GM12878 (cell line): Measurements from ENCODE around the gene MDFI. TPM values are rescaled to one million over a fixed set of nuclear protein-coding genes. Genes with fewer than 3 reads are reported as not detected.
A peak's percentile ranks its signal among the peaks of the same experiment; 100 is the strongest.

ENCODE experiments used
- CHD1 ChIP-seq: IDR thresholded peaks from 2 replicates; pipeline ENCODE4 v1.6.1; 2012; ENCODE audit warnings: low read depth, low read length, improper control_type of control experiment
- ESRRA ChIP-seq: IDR thresholded peaks from 2 replicates; pipeline ENCODE4 v1.6.1; 2012; ENCODE audit warnings: mild to moderate bottlenecking, low read length, improper control_type of control experiment
- GATAD2B ChIP-seq: fragments of 450-650 bp; conservative IDR thresholded peaks from 2 replicates; pipeline ENCODE4 v1.6.1; 2017; ENCODE audit warnings: low read depth, mild to moderate bottlenecking, moderate library complexity
- HDAC6 ChIP-seq: fragments of 200-600 bp; sonication (generic); IDR thresholded peaks from one replicate; pipeline ENCODE4 v1.8.0; 2017; ENCODE audit warnings: antibody characterized with exemption; ENCODE audit not compliant: unreplicated experiment
- SREBF2 ChIP-seq: IDR thresholded peaks from 2 replicates; pipeline ENCODE4 v1.6.1; 2012; ENCODE audit warnings: mild to moderate bottlenecking, low read length
- ZNF24 ChIP-seq: fragments of 450-650 bp; IDR thresholded peaks from 2 replicates; pipeline ENCODE4 v1.6.1; 2017; ENCODE audit warnings: antibody characterized with exemption, mild to moderate bottlenecking
- polyA plus RNA-seq, 11 experiments: library from polyadenylated mRNA; depleted of rRNA in 4 of 11; unstranded in 6 of 11; stranded (reverse) in 5 of 11; fragments of >200 nt; fragmentation: Nextera tagmentation in 4 of 11; fragmentation: Illumina TruSeq in 1 of 11; extraction: Ambion mirVana in 4 of 11; extraction: Trizol in 1 of 11; gene quantifications; 1 replicate in 1 of 11; 2 replicates in 10 of 11; pipeline versions ENCODE4 v1.2.1 to v1.2.3, GENCODE V29; 2011 to 2016; ENCODE audit warnings: inconsistent platforms in 2 of 11, missing spikeins in 2 of 11, low read depth in 1 of 11
- total RNA-seq, 4 experiments: library from RNA; depleted of rRNA in 3 of 4; stranded (reverse); fragments of >200 nt in 3 of 4; fragmentation: Illumina TruSeq in 1 of 4; extraction: Trizol in 1 of 4; gene quantifications; 2 replicates each; pipeline versions ENCODE4 v1.2.1 to v1.2.3, GENCODE V29; 2013 to 2021
- TF ChIP-seq, protein P1 (sequence below): IDR thresholded peaks from 2 replicates; pipeline ENCODE4 v1.6.1; 2012; ENCODE audit warnings: low read length, inconsistent platforms
- TF ChIP-seq, protein P2 (sequence below): fragments of 450-650 bp; IDR thresholded peaks from 2 replicates; pipeline ENCODE4 v1.6.1; 2017; ENCODE audit warnings: antibody characterized with exemption, mild to moderate bottlenecking, moderate library complexity

The MDFI gene
- total and polyA plus RNA-seq, 10 of the 15 experiments (the other 5 are each of a cell fraction or from before 2014, with no cell fraction given) = not detected

DNA sequence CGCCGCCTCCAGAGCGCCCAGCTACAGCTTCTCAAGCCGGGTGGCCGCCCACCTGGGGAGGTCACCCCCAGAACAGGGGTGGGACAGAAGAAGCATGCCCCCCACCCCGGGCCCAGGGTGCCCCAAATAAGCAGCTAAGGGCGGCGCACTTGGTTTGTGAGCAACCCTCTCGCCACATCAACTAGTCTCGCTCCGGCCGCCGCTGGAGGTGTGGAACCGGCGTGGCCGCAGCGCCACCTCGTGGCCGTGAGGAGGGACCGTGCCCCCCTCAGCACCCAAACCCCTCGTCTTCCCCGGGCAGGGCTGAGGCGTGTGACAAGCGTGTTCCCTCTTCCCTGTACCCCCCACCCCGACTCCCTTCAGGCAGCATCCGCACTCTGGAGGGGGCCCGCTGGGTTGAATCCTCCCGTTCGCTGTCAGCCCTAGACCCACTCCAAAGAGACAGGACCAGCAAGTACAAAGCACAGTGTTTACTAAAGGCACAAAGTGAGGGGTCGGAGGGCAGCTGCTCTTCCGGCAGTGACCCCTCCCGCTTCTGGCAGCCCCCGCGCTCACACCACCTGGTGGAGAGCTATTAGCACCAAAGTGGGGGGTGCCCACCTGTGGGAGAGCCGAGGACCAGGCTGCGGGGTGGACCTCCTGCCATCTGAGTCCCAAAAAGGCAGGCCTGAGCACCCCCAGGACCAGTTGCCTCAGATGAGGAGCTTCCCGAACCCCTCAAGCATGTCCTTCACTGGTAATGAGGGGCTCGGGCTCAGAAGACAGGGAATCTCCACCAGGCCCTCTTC lies 45.4 kb downstream of the MDFI start (continued):
- no peak for TF ChIP-seq SREBF2
- TF ChIP-seq, protein P1, sequence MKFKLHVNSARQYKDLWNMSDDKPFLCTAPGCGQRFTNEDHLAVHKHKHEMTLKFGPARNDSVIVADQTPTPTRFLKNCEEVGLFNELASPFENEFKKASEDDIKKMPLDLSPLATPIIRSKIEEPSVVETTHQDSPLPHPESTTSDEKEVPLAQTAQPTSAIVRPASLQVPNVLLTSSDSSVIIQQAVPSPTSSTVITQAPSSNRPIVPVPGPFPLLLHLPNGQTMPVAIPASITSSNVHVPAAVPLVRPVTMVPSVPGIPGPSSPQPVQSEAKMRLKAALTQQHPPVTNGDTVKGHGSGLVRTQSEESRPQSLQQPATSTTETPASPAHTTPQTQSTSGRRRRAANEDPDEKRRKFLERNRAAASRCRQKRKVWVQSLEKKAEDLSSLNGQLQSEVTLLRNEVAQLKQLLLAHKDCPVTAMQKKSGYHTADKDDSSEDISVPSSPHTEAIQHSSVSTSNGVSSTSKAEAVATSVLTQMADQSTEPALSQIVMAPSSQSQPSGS = no peak
- TF ChIP-seq ZNF24 = no peak
- TF ChIP-seq, protein P2, sequence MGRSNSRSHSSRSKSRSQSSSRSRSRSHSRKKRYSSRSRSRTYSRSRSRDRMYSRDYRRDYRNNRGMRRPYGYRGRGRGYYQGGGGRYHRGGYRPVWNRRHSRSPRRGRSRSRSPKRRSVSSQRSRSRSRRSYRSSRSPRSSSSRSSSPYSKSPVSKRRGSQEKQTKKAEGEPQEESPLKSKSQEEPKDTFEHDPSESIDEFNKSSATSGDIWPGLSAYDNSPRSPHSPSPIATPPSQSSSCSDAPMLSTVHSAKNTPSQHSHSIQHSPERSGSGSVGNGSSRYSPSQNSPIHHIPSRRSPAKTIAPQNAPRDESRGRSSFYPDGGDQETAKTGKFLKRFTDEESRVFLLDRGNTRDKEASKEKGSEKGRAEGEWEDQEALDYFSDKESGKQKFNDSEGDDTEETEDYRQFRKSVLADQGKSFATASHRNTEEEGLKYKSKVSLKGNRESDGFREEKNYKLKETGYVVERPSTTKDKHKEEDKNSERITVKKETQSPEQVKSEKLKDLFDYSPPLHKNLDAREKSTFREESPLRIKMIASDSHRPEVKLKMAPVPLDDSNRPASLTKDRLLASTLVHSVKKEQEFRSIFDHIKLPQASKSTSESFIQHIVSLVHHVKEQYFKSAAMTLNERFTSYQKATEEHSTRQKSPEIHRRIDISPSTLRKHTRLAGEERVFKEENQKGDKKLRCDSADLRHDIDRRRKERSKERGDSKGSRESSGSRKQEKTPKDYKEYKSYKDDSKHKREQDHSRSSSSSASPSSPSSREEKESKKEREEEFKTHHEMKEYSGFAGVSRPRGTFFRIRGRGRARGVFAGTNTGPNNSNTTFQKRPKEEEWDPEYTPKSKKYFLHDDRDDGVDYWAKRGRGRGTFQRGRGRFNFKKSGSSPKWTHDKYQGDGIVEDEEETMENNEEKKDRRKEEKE = no peak
- no peak for TF ChIP-seq CHD1
- TF ChIP-seq ESRRA = no peak
- TF ChIP-seq HDAC6 = no peak
- TF ChIP-seq GATAD2B = peak; percentile 35; the same call in 1 of the 2 replicates
- TF ChIP-seq, all 136 proteins: peak for 19
